GOT3 (cell line): Measurements from ENCODE around the gene IFIT2.
A peak's percentile ranks its signal among the peaks of the same experiment; 100 is the strongest.
"Not testable (repeated sequence)": the region's sequence is repeated elsewhere in the genome, so short reads cannot be mapped to it uniquely, and the experiment has no call there.

Source experiments
- DNase-seq: peaks from one replicate; lab custom pipeline; 2025; ENCODE audit warnings: mixed read lengths; lab: John Stamatoyannopoulos, UW

The IFIT2 gene

DNA sequence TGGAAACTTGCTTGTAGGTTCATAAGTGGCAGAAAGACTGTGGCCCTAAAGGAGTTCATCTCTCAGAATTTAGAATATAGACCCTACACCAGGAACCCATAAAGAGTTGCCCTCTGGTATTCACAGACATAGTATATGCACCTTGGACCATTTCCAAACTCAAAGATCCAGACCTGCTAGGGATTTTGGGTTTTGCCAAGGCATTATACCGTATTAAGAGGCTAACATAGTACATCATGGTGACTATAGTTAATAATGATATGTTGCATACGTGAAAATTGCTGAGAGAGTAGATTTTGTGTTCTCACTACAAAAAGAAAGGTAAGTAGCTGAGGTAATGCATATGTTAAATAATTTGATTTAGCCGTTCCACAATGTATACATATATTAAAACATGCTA, 39.8 kb downstream of the IFIT2 start:
- DNase-seq, result no peak

DNA sequence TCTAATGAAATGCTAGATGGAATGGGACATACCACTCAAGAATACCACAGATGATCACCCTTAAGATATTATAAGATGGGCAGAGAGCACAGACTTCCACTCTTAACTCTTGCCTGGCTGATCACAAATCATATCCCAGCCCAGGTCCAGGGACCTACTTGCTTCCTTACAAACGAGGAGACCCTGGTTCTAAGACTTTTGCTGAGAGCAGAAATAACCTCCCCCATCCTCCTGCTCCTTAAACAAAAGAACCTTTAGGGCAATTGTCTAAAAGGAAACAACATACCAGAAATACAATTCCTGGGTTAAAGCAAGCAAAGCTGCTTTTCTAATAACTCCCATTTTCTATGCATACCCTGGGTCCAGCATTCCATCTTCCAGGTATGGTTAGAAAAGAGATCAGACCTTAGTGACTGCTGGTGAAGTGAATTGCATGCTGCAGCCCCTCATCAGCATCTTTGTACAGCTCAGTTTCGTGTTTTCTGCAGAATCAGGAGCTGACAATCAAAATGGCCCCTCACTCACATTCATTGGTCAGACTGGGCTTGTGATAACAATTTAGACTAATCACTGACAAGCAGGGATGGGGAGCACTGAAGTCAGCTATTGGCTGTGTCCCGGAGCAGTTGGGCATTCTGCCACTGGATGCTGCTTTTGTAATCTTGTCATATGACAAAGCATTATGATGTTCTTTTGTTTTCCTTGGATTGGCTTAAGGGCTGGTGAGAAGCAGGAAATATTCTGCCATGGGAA, 40.5 kb downstream of the IFIT2 start:
- DNase-seq, result peak; percentile 39

DNA sequence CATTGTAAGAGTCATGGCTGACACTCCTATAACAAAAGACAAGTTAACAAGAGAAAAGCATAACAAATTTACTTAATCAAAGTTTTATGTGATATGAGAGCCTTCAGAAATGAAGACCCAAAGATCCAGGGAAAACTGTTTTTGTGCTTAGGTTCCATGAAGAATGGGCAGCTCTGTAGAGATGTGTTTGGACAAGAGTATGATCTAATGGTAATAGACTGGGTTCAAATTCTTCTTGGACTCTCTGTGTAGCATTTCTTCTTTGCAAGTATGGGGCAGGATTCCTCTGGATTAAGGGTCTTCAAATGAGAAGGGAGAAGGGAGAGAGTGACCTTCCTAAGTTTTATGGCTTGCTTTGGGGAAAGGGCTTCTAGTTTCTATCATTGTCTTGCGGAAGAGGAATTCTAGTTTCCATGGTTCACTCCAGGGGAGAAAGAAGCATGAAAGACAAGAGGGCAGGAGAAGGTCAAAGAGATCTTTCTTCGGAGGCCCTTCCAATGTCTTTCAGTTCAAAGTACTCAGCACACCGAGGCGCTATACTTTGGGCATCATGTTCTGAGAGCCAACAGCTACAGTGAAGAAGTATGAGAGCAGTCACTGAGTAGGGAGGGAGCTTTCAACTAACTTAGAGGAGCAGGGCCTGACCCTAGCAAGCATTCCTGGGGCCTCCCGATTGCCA, 41.4 kb downstream of the IFIT2 start:
- no peak for DNase-seq

DNA sequence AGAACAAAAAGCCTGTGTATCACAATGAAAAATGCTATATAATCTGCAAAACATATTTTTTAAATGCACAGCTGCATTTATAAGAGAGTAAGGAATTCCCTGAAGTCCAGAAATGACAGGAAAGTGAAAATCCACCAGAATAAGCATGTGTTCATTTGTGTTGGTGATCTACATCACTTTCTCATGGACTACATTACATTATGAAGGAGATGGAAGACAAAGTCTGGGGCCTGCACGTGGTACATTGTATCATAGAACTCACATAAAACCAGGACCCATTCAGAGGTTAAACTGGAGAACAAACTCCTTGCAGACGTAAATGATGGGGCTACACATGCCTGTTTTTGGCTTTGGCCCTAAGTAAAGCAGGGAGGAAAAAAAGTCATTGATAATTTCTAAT, 42.3 kb downstream of the IFIT2 start:
- no peak for DNase-seq

DNA sequence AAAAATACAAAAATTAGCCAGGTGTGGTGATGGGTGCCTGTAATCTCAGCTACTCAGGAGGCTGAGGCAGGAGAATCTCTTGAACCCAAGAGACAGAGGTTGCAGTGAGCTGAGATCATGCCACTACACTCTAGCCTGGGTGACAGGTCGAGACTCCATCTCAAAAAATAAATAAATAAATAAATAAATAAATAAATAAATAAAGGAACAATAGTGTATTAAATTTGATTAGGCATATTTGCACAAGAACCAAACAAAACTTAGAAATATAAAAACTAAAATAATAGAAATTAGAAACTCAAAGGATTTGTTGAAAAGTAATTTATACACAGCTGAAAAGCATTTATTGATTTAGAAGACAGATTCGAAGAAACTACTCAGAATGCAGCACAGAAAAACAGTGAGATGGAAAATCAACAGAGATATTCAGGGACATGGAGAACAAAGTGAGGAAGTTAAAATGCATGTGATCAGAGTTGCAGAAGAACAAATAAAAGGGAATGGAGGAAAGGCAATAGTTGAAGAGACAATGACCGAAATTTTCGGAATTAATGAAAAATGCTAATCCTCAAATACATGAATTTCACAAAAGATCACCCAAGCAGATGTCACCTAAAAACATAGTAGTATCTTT, 43.6 kb downstream of the IFIT2 start:
- no peak for DNase-seq

DNA sequence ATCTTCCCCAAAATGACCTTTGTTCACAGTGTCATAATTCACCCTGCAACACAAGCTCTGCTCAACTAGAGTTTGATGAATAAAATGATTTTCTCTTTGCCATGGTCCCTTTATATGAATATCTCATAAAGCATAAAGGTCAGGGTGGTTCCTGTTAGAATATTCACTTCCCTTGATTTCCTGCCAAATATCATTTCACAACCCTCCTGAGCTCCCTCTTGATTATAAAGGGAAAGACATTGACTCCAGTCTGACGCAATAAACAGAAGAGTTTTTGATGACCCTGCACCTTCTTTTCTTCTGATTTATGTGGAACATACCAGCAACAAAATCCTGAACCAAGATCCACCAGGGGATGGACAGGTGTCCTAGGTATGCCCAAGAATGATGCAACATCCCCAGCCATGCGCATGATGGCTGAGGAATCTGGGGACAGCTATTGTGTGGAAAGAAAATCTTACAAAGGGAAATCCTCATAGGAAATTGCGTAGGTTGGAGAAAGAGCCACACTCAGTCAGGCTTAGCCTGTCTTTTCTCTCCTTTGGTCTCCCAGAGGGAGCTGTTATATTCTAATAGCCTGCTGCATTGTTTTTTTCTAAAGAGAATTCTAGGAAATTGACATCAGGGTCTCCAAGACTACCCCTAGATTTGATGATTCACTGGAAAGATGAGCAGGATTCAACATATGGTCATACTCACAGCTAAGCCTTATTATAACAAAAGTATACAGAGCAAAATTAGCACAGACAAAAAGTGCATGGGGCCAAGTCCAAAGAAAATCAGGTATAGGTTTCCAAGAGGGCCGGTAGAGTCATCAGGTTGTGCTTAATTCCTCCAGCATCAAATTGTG, 44.8 kb downstream of the IFIT2 start:
- DNase-seq, result no peak

DNA sequence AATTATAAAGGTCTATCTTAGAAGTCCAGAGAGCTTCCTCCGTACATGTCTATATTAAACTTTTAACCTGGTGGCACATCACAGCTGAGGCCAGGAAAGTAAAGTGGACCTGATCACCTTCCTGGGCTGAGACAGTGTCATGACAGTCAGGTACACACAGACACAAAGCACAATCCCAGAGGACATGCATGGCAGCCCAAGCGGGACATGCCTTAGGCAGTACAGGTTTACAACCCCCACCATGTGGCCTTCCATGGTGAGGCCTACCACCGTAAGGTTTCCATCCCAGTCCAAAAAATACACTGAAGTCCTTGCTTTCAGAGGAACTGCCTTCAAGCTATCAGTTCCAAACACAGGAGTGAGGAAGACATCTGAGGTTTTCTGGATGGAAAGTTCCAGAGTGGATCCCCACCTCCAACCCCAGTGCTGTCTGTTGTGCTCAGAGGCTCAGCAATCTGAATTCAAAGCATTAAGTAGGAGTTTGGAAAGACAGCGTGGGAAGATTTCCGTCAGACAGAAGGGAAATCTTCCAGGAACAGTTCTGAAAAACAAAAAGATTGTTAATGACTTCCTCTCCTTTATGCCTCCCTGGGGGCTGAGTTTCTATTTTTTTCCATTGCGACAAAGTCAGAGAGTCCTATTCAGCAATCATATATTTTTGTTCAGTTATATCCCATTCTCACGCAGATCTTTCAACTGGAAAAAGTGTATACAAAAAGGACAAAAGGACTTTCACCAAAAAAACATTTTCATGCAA, 46.0 kb downstream of the IFIT2 start:
- DNase-seq, result no peak

DNA sequence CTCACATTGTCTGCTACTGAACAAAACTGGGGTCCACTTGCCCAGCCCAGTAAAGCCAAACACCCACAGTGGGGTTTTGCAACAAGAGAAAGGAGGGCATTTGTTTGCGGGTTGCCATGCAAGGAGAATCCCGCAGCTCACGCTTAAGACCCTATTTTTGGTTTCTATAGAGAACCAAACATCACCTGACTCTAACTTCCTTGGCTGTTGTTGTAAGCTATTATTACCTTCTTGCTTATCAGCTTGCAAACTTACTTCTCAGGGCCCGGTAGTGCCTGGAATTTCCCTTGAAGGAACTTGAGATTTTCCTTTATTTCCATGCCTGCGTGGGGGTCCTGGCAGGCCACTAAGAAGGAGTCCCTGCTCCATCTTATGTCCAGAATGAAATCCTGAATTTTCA, 46.6 kb downstream of the IFIT2 start:
- DNase-seq, result no peak

DNA sequence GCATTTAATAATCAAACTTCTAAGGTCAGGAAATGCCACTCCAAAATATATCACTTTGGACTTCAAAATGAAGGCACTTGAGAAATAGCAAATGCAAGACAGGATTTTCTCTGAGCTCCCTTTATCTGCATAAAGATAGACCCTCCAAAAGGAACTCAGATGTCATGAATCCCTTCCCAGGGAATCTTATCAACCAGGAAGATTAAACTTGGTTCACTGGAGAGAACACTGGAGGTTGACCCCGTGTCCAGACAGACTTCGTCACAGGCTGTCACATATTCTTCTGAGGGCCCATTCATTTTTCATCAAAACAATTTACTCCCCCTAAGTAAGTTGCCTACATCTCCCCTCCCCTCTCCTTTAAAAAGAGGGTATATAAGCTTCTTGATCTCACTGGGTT, 47.1 kb downstream of the IFIT2 start:
- DNase-seq, result no peak

DNA sequence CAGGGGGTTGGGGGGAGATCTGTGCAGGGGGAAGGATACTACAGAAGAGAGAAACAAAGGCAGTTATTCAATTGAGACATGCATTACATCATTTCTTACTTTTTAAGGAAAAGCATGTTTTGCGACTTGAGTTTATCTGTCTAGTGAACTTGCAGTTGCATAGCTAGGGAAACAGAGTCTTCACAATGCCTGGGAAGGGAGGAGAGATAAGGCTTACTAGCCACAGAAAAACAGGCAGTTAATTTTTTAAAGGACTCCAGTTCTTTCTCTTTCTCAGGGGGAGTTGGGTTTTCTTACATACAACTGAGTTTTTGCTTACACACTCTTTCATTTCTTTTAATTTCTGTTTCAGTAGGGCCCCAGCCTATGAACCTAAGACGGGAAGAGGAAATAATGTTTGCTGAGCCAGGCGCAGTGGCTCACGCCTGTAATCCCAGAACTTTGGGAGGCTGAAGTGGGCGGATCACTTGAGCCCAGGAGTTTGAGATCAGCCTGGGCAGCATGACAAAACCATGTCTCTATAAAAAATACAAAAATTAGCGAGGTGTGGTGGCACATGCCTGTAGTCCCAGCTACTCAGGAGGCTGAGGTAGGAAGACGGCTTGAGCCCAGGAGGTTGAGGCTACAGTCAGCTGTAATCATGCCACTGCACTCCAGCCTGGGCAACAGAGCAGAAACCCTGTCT, 48.9 kb downstream of the IFIT2 start:
- not testable (repeated sequence) for DNase-seq

DNA sequence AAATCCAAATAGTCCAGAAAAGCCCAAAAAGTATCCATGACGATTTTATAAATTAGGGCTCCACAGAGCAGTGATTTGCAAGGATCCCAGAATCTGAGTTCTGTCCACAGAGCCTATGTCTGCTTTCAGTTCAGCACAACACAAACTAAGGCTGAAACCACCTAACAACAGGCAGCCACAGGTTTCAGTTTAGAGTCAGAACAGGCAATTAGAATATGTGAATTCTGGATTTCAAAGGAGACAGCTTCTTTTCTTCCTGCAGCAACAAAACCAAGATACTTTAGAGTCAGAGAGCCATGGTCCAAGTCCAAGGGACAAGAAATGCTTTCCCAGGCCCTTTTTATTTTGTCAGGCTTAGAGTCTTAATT, 49.5 kb downstream of the IFIT2 start:
- DNase-seq, result no peak

DNA sequence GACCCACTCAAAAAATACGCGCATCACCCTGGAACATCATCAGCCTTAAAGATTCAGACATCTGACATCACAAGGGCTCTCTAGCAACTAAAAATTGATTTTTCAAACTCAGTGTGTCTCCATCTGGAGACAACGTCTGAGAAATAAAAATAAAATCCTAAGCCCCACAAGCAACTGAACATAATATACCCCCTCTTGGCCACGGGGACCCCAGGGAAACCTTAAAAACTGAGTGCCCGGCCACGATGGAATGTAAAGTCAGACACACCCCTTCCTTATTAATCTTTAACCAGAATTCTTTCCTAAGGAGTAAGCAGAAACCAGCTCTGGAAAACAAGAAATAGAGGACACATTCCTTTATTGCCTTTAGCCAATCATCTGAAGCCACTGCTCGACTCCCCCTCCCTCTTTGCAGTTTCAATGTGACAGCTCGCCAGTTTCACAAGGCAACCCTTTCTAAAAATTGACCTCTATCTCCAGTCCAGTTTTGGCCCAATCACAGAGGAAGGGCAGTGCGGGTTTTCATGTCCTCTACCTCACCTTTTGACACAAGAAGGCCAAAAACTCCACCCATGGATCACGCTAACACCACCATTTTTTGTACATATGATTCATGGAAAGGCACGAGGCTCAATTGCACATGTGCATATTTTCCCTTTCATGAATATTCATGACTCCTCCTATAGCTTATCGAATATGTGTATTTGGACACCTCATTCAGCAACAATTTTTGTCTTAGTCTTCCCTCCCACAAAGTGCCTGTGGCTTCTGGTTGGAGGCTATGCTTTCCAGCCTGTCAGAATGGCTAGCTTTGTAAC, 50.1 kb downstream of the IFIT2 start:
- no peak for DNase-seq

DNA sequence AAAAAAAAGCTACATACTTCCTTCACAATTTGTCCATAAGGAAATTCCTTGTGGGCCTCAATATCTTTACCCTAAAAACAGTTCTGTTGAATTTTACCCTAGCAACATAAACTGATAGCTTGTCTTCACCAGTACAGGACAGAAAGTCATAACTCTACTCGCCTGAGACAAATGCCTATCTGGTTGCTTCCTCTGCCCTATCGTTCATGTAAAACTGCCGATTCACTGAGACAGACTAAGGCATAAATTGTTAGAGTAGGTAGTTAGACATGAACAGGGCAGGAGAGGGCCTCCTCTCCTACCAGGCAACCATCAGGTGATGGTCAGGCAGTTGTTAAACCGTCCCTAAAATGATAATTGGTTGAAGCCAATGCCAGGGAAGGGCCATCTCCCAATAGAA, 51.0 kb downstream of the IFIT2 start:
- DNase-seq, result no peak

DNA sequence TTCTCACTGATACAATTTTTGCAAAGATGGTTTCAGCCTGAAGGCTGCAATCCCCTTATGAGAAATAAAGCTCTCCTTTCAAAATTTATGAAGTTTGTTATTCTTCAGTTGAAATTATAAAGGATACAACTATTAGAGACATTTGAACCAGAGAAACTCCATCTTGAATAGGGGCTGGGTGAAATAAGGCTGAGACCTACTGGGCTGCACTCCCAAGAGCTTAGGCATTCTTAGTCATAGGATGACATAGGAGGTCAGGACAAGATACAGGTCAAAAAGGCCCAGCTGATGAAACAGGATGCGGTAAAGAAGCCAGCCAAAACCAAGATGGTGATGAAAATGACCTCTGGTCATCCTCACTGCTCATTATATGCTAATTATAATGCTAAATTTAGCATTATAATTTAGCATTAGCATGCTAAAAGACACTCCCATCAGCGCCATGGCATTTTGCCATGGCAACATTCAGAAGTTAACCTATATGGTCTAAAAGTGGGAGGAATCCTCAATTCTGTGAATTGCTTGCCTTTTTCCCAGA, 53.6 kb downstream of the IFIT2 start:
- no peak for DNase-seq

DNA sequence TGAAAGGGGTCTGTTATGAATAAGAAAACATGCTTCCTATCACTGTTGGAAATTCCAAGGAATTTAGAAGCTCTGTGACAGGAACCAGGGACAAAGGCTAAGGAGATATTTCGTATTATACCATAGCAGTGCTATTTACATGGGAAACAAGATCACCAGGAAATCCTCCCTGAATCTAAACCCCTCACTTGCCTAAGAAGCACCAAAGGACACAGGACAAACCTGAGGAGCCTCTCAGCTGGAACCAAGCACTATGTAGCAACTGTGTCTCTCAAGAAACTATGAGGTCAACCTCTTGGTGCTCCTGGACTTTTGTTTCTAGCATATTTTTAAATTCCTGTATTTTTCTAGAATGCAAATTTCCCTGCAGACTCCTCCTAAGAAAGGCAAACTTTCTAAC, 55.2 kb downstream of the IFIT2 start:
- DNase-seq, result no peak

DNA sequence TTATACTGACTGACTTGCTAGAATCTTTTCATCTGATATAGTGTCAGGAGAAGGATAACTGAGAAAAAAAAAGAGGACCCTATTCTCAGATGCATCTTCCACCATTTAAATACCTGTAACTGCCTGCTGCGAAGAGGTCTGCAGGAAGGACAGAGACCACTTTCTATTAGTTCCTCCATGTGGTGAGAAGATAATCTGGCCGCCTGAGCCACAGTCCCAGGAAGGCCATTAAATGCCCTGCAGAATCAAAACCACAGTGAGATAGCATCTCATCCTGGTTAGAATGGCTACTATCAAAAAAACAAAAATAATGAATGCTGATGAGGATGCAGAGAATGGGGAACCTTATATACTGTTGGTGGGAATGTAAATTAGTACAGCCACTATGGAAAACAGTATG, 56.1 kb downstream of the IFIT2 start:
- DNase-seq, result no peak
